SU-DHL-6 (cell line): ENCODE measurements around the gene MYL3.

Experiments
- H2AFZ ChIP-seq: fragments of 200-600 bp; sonication (generic); 2 replicates; pipeline ENCODE4 v1.6.1; 2014; ENCODE audit warnings: low read depth, mild to moderate bottlenecking, moderate library complexity, mixed read lengths, antibody characterized with exemption, low read length; ENCODE audit not compliant: severe bottlenecking
- H3F3A ChIP-seq: fragments of 200-600 bp; shearing (Covaris generic); 2 replicates; pipeline ENCODE4 v1.6.0; 2016; ENCODE audit warnings: antibody characterized with exemption, mild to moderate bottlenecking; ENCODE audit not compliant: insufficient read depth
- H3K27ac ChIP-seq: fragments of 200-600 bp; sonication (generic); 2 replicates; pipeline ENCODE4 v1.5.1; 2016; ENCODE audit warnings: low read depth, mild to moderate bottlenecking, low read length, moderate library complexity, mixed read lengths
- H3K27me3 ChIP-seq: fragments of 200-600 bp; sonication (generic), shearing (Covaris generic); 2 replicates; pipeline ENCODE4 v1.6.0; 2014; ENCODE audit warnings: mild to moderate bottlenecking, low read length
- H3K36me3 ChIP-seq: fragments of 200-600 bp; sonication (generic); 2 replicates; pipeline ENCODE4 v1.6.1; 2014; ENCODE audit warnings: mild to moderate bottlenecking, low read length, mixed read lengths
- H3K4me2 ChIP-seq: fragments of 300-600, 200-600 bp; shearing (Covaris generic), sonication (generic); 2 replicates; pipeline ENCODE4 v1.6.0; 2014; ENCODE audit warnings: low read length, low read depth, mild to moderate bottlenecking; ENCODE audit not compliant: poor library complexity, severe bottlenecking
- H3K4me3 ChIP-seq: fragments of 200-600 bp; sonication (generic); 2 replicates; pipeline ENCODE4 v1.5.1; 2014; ENCODE audit warnings: antibody characterized with exemption, low read length, mild to moderate bottlenecking, mixed read lengths; ENCODE audit not compliant: insufficient read depth, poor library complexity, severe bottlenecking
- H3K79me2 ChIP-seq: fragments of 200-600 bp; sonication (generic); 2 replicates; pipeline ENCODE4 v1.6.1; 2014; ENCODE audit warnings: mild to moderate bottlenecking, low read length, moderate library complexity; ENCODE audit not compliant: insufficient read depth
- H3K9ac ChIP-seq: fragments of 200-600 bp; sonication (generic); 2 replicates; pipeline ENCODE4 v1.7.0; 2014; ENCODE audit warnings: mild to moderate bottlenecking, low read length
- H3K9me2 ChIP-seq: fragments of 200-600 bp; sonication (generic); replicated peaks from 2 replicates; pipeline ENCODE4 v1.6.1; 2014; ENCODE audit warnings: low read length; ENCODE audit not compliant: insufficient read depth
- H3K9me3 ChIP-seq: fragments of 200-600 bp; sonication (generic); 2 replicates; pipeline ENCODE4 v1.6.1; 2014; ENCODE audit warnings: low read length, mixed read lengths; ENCODE audit not compliant: insufficient read depth
- H4K20me1 ChIP-seq: fragments of 200-600 bp; sonication (generic); 2 replicates; pipeline ENCODE4 v1.6.1; 2014; ENCODE audit warnings: low read depth, mild to moderate bottlenecking, antibody characterized with exemption, low read length, moderate library complexity, mixed read lengths
- CTCF ChIP-seq: fragments of 200-600 bp; sonication (generic); IDR thresholded peaks from one replicate; pipeline ENCODE4 v1.5.1; 2017; ENCODE audit warnings: antibody characterized with exemption, mild to moderate bottlenecking, low read length, moderate library complexity; ENCODE audit not compliant: insufficient read depth, poor library complexity, severe bottlenecking
- EZH2phosphoT487 ChIP-seq: fragments of 200-600 bp; sonication (generic), shearing (Covaris generic); conservative IDR thresholded peaks from 2 replicates; pipeline ENCODE4 v1.6.1; 2018; ENCODE audit warnings: mild to moderate bottlenecking, antibody characterized with exemption, low read length, moderate library complexity, mixed read lengths

MYL3 gene

GRCh38 chr3:46868948-46869347 is 5.7 kb upstream of the MYL3 start:
- H3K4me2 ChIP-seq: no peak overlapping the region
- TF ChIP-seq EZH2phosphoT487 (no peak), CTCF (no peak)
- no peaks in the 10 kb centered on the region for H3K36me3 ChIP-seq
- H3K4me3 ChIP-seq: no peak overlapping the region
- H3F3A ChIP-seq: no peaks in the 10 kb centered on the region
- no peak overlapping the region for H3K27ac ChIP-seq
- no peaks in the 10 kb centered on the region for H3K27me3 ChIP-seq
- no peaks in the 10 kb centered on the region for H3K79me2 ChIP-seq
- H3K9me2 ChIP-seq: no peaks in the 10 kb centered on the region
- H3K9ac ChIP-seq: no peak overlapping the region
- H4K20me1 ChIP-seq: no peaks in the 10 kb centered on the region
- no peak overlapping the region for H2AFZ ChIP-seq
- H3K9me3 ChIP-seq: no peaks in the 10 kb centered on the region

GRCh38 chr3:46868287-46868686 is 5.0 kb upstream of the MYL3 start:
- Histone ChIP-seq H3K27ac (no peak overlapping the region), H3K79me2 (no peaks in the 10 kb centered on the region), H3F3A (no peaks in the 10 kb centered on the region), H3K36me3 (no peaks in the 10 kb centered on the region), H3K9ac (no peak overlapping the region), H3K9me2 (no peaks in the 10 kb centered on the region), H2AFZ (no peak overlapping the region), H3K9me3 (no peaks in the 10 kb centered on the region), H3K4me2 (no peak overlapping the region), H4K20me1 (no peaks in the 10 kb centered on the region), H3K4me3 (no peak overlapping the region), H3K27me3 (no peaks in the 10 kb centered on the region)
- no peak for TF ChIP-seq EZH2phosphoT487
- no peak for TF ChIP-seq CTCF

GRCh38 chr3:46867550-46867898 is 4.3 kb upstream of the MYL3 start:
- Histone ChIP-seq H3K9me2 (no peaks in the 10 kb centered on the region), H3K9ac (no peak overlapping the region), H3K36me3 (no peaks in the 10 kb centered on the region), H4K20me1 (no peaks in the 10 kb centered on the region), H3K27ac (no peak overlapping the region), H2AFZ (no peak overlapping the region), H3K27me3 (no peaks in the 10 kb centered on the region), H3F3A (no peaks in the 10 kb centered on the region), H3K4me3 (no peak overlapping the region), H3K4me2 (no peak overlapping the region), H3K9me3 (no peaks in the 10 kb centered on the region), H3K79me2 (no peaks in the 10 kb centered on the region)
- TF ChIP-seq CTCF: no peak
- TF ChIP-seq EZH2phosphoT487: no peak
